ENCODE data around the gene S100A10. TPM values are rescaled to one million over a fixed set of nuclear protein-coding genes. Genes with fewer than 3 reads are reported as not detected.

Gene S100A10
- total RNA-seq, 1 donor from 2014 or later, result 316 TPM

DNA sequence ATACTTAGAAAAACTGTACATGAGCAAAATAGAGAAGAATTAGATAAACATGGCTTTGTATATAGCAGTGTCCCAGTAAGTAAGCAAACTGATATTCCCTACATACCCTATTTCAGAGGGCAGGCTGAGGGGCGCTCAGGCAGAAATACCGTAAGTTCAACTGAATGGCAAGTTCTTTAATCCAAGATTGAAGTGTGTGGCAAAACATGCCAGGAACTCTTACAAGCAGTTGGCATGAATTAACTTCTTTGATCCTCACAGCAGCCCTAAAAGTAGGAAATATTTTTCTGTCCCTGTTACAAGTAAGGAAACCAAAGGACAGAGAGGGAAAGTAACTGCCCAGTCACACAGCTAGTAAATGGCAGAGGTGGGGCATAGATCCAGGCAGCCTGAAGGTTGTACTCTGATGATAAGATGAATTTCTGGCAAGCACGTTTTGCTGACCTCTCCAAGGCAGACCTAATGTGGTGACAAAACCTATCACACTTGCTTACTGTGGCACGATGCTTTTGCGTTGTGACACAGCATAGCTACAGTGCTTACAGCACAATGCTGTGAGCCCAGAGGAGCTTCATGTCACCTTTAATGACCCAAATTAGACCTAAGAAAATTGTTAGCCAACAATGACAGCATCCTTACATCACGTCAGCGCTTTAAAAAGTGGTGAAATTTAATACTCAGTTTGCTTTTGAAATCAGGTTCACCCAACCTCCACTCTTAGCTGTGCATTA lies 49.4 kb downstream of the S100A10 start:
- DNase-seq (ENCODE audit: extremely low spot score, unreplicated experiment), result no peak
- TF ChIP-seq, protein P1, sequence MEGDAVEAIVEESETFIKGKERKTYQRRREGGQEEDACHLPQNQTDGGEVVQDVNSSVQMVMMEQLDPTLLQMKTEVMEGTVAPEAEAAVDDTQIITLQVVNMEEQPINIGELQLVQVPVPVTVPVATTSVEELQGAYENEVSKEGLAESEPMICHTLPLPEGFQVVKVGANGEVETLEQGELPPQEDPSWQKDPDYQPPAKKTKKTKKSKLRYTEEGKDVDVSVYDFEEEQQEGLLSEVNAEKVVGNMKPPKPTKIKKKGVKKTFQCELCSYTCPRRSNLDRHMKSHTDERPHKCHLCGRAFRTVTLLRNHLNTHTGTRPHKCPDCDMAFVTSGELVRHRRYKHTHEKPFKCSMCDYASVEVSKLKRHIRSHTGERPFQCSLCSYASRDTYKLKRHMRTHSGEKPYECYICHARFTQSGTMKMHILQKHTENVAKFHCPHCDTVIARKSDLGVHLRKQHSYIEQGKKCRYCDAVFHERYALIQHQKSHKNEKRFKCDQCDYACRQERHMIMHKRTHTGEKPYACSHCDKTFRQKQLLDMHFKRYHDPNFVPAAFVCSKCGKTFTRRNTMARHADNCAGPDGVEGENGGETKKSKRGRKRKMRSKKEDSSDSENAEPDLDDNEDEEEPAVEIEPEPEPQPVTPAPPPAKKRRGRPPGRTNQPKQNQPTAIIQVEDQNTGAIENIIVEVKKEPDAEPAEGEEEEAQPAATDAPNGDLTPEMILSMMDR (conservative IDR thresholded peaks at IDR 0.05), result no peak
- H3K27me3 Mint-ChIP-seq, result peaks cover 3% of the 10 kb centered on the region
- H3K4me3 Mint-ChIP-seq, result no peak overlapping the region
- H3K27ac Mint-ChIP-seq, result peak overlapping the region; percentile 94
- H3K36me3 Mint-ChIP-seq, result no peaks in the 10 kb centered on the region
- no peaks in the 10 kb centered on the region for H3K9me3 Mint-ChIP-seq
- H3K4me1 Mint-ChIP-seq (ENCODE audit: unreplicated experiment), result peaks cover 26% of the 10 kb centered on the region

DNA sequence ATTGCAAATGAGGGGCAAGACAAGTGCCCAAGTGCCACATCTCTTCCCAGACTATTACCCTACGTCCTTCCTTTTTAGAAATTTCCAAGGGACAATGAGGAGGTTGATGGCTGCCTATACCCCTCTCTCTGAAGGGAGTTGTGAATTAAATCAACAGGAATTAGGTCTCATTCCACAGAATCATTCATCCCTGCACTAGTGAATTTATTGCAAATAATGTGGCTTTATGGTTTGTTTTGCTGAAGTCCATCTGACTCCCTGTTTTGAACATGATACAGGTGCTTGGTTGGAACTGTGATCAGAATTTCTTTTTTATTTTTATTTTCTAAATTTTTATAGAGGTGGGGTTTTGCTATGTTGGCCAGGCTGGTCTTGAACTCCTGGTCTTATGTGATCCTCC lies 50.1 kb downstream of the S100A10 start:
- DNase-seq (ENCODE audit: extremely low spot score, unreplicated experiment), result no peak
- H3K36me3 Mint-ChIP-seq, result no peaks in the 10 kb centered on the region
- no peaks in the 10 kb centered on the region for H3K9me3 Mint-ChIP-seq
- H3K4me3 Mint-ChIP-seq, result no peak overlapping the region
- TF ChIP-seq, protein P1 (conservative IDR thresholded peaks at IDR 0.05), result no peak
- H3K27ac Mint-ChIP-seq, result no peak overlapping the region
- peaks cover 26% of the 10 kb centered on the region for H3K4me1 Mint-ChIP-seq (ENCODE audit: unreplicated experiment)
- H3K27me3 Mint-ChIP-seq, result peaks cover 3% of the 10 kb centered on the region

DNA sequence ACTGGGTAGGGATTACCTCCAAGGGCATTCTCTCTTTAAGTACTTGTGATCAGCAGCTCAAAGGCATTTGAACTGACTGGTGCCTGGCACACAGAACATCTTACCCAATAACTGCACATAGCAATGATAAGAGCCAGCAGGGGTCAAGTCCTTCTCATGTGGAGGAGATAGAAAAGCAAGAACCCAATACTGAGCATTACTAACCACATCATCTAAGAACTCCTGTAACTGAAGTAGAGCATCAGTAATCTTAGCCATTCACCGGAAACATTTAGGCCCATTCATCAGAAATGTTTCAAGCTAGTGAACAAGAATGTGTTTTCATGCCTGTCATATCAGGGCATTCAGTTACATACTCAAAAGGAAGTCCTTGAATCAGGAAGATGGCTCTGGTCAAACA lies 50.8 kb downstream of the S100A10 start:
- Mint-ChIP-seq H3K36me3 (no peaks in the 10 kb centered on the region), H3K27me3 (peaks cover 3% of the 10 kb centered on the region), H3K9me3 (no peaks in the 10 kb centered on the region), H3K4me1 (ENCODE audit: unreplicated experiment) (peaks cover 26% of the 10 kb centered on the region), H3K4me3 (no peak overlapping the region), H3K27ac (no peak overlapping the region)
- no peak for DNase-seq (ENCODE audit: extremely low spot score, unreplicated experiment)
- TF ChIP-seq, protein P1 (conservative IDR thresholded peaks at IDR 0.05), result no peak

DNA sequence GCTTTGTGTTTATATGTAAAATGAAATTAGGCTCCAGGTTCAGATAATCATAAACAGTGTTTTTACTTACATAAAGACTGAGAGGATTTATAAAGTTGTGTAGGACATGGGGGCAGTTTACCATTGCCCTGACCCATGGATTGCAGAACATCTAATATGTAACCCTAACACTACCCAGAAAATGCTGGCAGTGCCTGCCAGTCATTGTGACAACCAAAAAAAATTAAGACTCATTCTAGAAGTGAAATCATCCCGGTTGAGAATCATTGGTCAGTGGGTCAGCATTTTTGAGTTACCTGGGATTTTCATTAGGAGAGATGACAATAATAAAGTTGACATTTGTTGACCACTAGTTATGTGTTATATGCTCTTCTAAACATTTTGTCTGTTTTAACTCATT lies 53.1 kb downstream of the S100A10 start:
- no peaks in the 10 kb centered on the region for H3K36me3 Mint-ChIP-seq
- TF ChIP-seq, protein P1 (conservative IDR thresholded peaks at IDR 0.05), result no peak
- DNase-seq (ENCODE audit: extremely low spot score, unreplicated experiment), result no peak
- no peaks in the 10 kb centered on the region for H3K9me3 Mint-ChIP-seq
- peak overlapping the region; percentile 86 for H3K27ac Mint-ChIP-seq
- H3K4me3 Mint-ChIP-seq, result no peak overlapping the region
- H3K4me1 Mint-ChIP-seq (ENCODE audit: unreplicated experiment), result peaks cover 28% of the 10 kb centered on the region
- H3K27me3 Mint-ChIP-seq, result peaks cover 3% of the 10 kb centered on the region

DNA sequence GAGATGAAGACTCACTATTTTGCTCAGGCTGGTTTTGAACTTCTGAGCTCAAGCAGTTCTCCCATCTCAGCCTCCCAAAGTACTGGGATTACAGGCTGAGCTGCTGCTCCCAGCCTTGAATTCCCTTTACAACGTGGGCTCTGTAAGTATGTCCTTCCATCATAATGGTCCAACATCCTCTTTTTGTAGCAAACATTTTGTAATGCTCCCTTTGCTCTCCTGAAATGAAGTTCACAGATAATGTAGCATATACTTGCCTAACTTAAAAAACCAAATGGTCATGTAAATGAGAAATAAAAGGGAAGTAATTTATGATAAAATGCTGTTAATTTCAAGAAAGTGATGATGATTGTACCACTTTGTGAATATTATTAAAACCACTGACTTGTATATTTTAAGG lies 53.9 kb downstream of the S100A10 start:
- peaks cover 3% of the 10 kb centered on the region for H3K27me3 Mint-ChIP-seq
- H3K4me3 Mint-ChIP-seq, result no peak overlapping the region
- H3K36me3 Mint-ChIP-seq, result no peaks in the 10 kb centered on the region
- TF ChIP-seq, protein P1 (conservative IDR thresholded peaks at IDR 0.05), result no peak
- no peak for DNase-seq (ENCODE audit: extremely low spot score, unreplicated experiment)
- no peak overlapping the region for H3K27ac Mint-ChIP-seq
- peaks cover 26% of the 10 kb centered on the region for H3K4me1 Mint-ChIP-seq (ENCODE audit: unreplicated experiment)
- H3K9me3 Mint-ChIP-seq, result no peaks in the 10 kb centered on the region
